Liver (tissue), 9 donors: ENCODE results near the gene MID1. TPM values are rescaled to one million over a fixed set of nuclear protein-coding genes. Genes with fewer than 3 reads are reported as not detected.

Source experiments
- DNase-seq: peaks from one replicate; pipeline ENCODE4 v3.0.0-alpha.2; 2017; ENCODE audit warnings: low spot score
- H3K27ac ChIP-seq, 2 donors: one replicate each; pipeline ENCODE4 v1.7.0; 2013; ENCODE audit warnings: inconsistent platforms in 2 of 2, low read length in 2 of 2, control low read depth in 1 of 2, low read depth in 1 of 2, mild to moderate bottlenecking in 1 of 2
- H3K27me3 ChIP-seq, 4 donors: one replicate each; pipeline versions ENCODE4 v1.6.1 to v1.7.0; 2013; ENCODE audit warnings: low read length in 3 of 4, inconsistent platforms in 1 of 4, mild to moderate bottlenecking in 1 of 4, moderate library complexity in 1 of 4; ENCODE audit not compliant: control insufficient read depth in 4 of 4, insufficient read depth in 4 of 4
- H3K36me3 ChIP-seq, 4 donors: one replicate each; pipeline versions ENCODE4 v1.6.1 to v1.7.0; 2013; ENCODE audit warnings: low read length in 3 of 4, mild to moderate bottlenecking in 3 of 4, low read depth in 1 of 4, moderate library complexity in 1 of 4; ENCODE audit not compliant: control insufficient read depth in 4 of 4, insufficient read depth in 3 of 4
- H3K4me1 ChIP-seq, 4 donors: one replicate each; pipeline versions ENCODE4 v1.6.1 to v1.7.0; 2013; ENCODE audit warnings: low read length in 3 of 4, mild to moderate bottlenecking in 3 of 4, moderate library complexity in 1 of 4; ENCODE audit not compliant: control insufficient read depth in 4 of 4, insufficient read depth in 4 of 4
- H3K4me3 ChIP-seq, 3 donors: one replicate each; pipeline versions ENCODE4 v1.6.1 to v1.7.0; 2013; ENCODE audit warnings: low read length in 3 of 3, control low read depth in 1 of 3, low read depth in 1 of 3, mild to moderate bottlenecking in 1 of 3
- H3K9ac ChIP-seq, 2 donors: one replicate each; pipeline ENCODE4 v1.7.0; 2013; ENCODE audit warnings: low read length in 2 of 2, mild to moderate bottlenecking in 2 of 2, moderate library complexity in 2 of 2, control low read depth in 1 of 2, low read depth in 1 of 2
- H3K9me3 ChIP-seq, 4 donors: one replicate each; pipeline versions ENCODE4 v1.6.1 to v1.7.0; 2013; ENCODE audit warnings: low read length in 3 of 4; ENCODE audit not compliant: control insufficient read depth in 4 of 4
- CTCF ChIP-seq: fragments of 150-350 bp; IDR thresholded peaks from 2 replicates; pipeline ENCODE4 v1.5.1; 2017; ENCODE audit warnings: improper control_type of control experiment, low read depth, low read length; ENCODE audit not compliant: missing input control
- EGR1 ChIP-seq, 2 donors: IDR thresholded peaks; 2 replicates each; pipeline ENCODE4 v1.6.1; 2016 to 2018; ENCODE audit warnings: antibody characterized with exemption in 2 of 2, low read depth in 2 of 2
- FOXA1 ChIP-seq: IDR thresholded peaks from 2 replicates; pipeline ENCODE4 v1.6.1; 2016; ENCODE audit warnings: antibody characterized with exemption
- FOXA2 ChIP-seq: IDR thresholded peaks from 2 replicates; pipeline ENCODE4 v1.6.1; 2016; ENCODE audit warnings: antibody characterized with exemption
- GABPA ChIP-seq, 2 donors: IDR thresholded peaks in 1 of 2; conservative IDR thresholded peaks in 1 of 2; 2 replicates each; pipeline ENCODE4 v1.6.1; 2016; ENCODE audit warnings: antibody characterized with exemption in 2 of 2, mild to moderate bottlenecking in 1 of 2, moderate library complexity in 1 of 2
- HNF4A ChIP-seq, 2 donors: conservative IDR thresholded peaks; 2 replicates each; pipeline ENCODE4 v1.6.1; 2016; ENCODE audit warnings: antibody characterized with exemption in 2 of 2, mild to moderate bottlenecking in 2 of 2
- HNF4G ChIP-seq: IDR thresholded peaks from 2 replicates; pipeline ENCODE4 v1.6.1; 2016; ENCODE audit warnings: antibody characterized with exemption
- JUND ChIP-seq, 2 donors: IDR thresholded peaks; 2 replicates each; pipeline ENCODE4 v1.6.1; 2016; ENCODE audit warnings: antibody characterized with exemption in 2 of 2
- MAX ChIP-seq: IDR thresholded peaks from 2 replicates; pipeline ENCODE4 v1.6.1; 2016; ENCODE audit warnings: antibody characterized with exemption
- NR2F2 ChIP-seq: IDR thresholded peaks from 2 replicates; pipeline ENCODE4 v1.6.1; 2016; ENCODE audit warnings: antibody characterized with exemption
- RXRA ChIP-seq, 2 donors: IDR thresholded peaks; 2 replicates each; pipeline ENCODE4 v1.6.1; 2017 to 2018; ENCODE audit warnings: antibody characterized with exemption in 2 of 2, mild to moderate bottlenecking in 1 of 2
- TAF1 ChIP-seq: conservative IDR thresholded peaks from 2 replicates; pipeline ENCODE4 v1.6.1; 2016; ENCODE audit warnings: antibody characterized with exemption, mild to moderate bottlenecking
- YY1 ChIP-seq: IDR thresholded peaks from 2 replicates; pipeline ENCODE4 v1.6.1; 2016; ENCODE audit warnings: antibody characterized with exemption, mild to moderate bottlenecking
- ZBTB33 ChIP-seq: IDR thresholded peaks from 2 replicates; pipeline ENCODE4 v1.6.1; 2016; ENCODE audit warnings: antibody characterized with exemption
- WGBS: extraction: QIAGEN DNeasy Blood & Tissue Kit; methylation state at CpG from one replicate; pipeline ENCODE4 v1.1.7; 2013; 5-methylcytosine and 5-hydroxymethylcytosine counted together
- polyA plus RNA-seq, 2 donors: library from polyadenylated mRNA; stranded (reverse) in 1 of 2; unstranded in 1 of 2; fragments of 200-250 nt in 1 of 2; fragments of >200 nt in 1 of 2; fragmentation: Nextera tagmentation in 1 of 2; extraction: Ambion mirVana in 1 of 2; gene quantifications; one replicate each; pipeline versions ENCODE4 v1.2.1 to v1.2.3, GENCODE V29; 2013 to 2015
- total RNA-seq, 2 donors: library from RNA; depleted of rRNA; stranded (reverse); fragments of >200 nt; gene quantifications; one replicate each; pipeline ENCODE4 v1.2.3, GENCODE V29; 2014
- TF ChIP-seq, protein P1 (sequence below): IDR thresholded peaks from 2 replicates; pipeline ENCODE4 v1.6.1; 2016; ENCODE audit warnings: antibody characterized with exemption, mild to moderate bottlenecking
- TF ChIP-seq, protein P2 (sequence below): IDR thresholded peaks from 2 replicates; pipeline ENCODE4 v1.6.1; 2016; ENCODE audit warnings: antibody characterized with exemption
- donor health status: healthy.
- donor health status: healthy.
- donor health status: healthy.
- donor health status: healthy.
- donor health status: healthy.

Gene MID1
- total and polyA plus RNA-seq, 4 donors = 1.8 to 7.9 (median 4.2) TPM

DNA sequence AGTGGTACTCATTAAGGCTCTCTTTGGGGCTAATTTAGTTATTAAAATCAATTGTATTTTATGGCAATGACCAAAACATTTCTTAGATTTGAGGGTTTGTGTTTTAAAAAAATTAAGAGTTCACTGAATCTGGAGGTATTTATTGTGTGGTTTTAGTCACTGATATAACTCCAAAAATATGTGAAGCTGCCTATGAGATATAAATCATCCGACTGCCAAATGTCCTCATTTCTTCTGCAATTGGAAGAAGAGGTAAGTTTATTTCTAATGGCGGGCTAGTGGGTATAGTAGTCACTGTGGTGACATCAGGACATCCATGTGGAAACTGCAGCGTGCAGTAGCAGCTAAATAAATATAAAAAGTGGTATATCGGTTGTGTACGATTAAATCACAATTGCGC is 205.5 kb downstream of the MID1 start:
- H3K9ac ChIP-seq = no peak overlapping the region
- TF ChIP-seq YY1 (no peak), CTCF (no peak), MAX (no peak), FOXA1 (no peak), FOXA2 (no peak)
- no peaks in the 10 kb centered on the region for H3K36me3 ChIP-seq
- H3K27ac ChIP-seq = no peak overlapping the region
- DNase-seq = no peak
- H3K4me3 ChIP-seq = no peak overlapping the region
- H3K9me3 ChIP-seq = no peaks in the 10 kb centered on the region
- no peaks in the 10 kb centered on the region for H3K27me3 ChIP-seq
- WGBS = 95% methylated on average over 6 of the region's 6 CpGs
- H3K4me1 ChIP-seq = no peaks in the 10 kb centered on the region

GRCh38 chrX:10414156-10414824 is 206.1 kb downstream of the MID1 start:
- TF ChIP-seq RXRA (IDR thresholded peaks at IDR 0.05) = no peak
- TF ChIP-seq HNF4A (conservative IDR thresholded peaks at IDR 0.05) = no peak
- no peak for TF ChIP-seq GABPA (IDR thresholded peaks at IDR 0.05 in 1 of 2, conservative IDR thresholded peaks at IDR 0.05 in 1 of 2)
- TF ChIP-seq MAX = no peak
- TF ChIP-seq YY1 = no peak
- TF ChIP-seq TAF1 = no peak
- TF ChIP-seq, protein P1, sequence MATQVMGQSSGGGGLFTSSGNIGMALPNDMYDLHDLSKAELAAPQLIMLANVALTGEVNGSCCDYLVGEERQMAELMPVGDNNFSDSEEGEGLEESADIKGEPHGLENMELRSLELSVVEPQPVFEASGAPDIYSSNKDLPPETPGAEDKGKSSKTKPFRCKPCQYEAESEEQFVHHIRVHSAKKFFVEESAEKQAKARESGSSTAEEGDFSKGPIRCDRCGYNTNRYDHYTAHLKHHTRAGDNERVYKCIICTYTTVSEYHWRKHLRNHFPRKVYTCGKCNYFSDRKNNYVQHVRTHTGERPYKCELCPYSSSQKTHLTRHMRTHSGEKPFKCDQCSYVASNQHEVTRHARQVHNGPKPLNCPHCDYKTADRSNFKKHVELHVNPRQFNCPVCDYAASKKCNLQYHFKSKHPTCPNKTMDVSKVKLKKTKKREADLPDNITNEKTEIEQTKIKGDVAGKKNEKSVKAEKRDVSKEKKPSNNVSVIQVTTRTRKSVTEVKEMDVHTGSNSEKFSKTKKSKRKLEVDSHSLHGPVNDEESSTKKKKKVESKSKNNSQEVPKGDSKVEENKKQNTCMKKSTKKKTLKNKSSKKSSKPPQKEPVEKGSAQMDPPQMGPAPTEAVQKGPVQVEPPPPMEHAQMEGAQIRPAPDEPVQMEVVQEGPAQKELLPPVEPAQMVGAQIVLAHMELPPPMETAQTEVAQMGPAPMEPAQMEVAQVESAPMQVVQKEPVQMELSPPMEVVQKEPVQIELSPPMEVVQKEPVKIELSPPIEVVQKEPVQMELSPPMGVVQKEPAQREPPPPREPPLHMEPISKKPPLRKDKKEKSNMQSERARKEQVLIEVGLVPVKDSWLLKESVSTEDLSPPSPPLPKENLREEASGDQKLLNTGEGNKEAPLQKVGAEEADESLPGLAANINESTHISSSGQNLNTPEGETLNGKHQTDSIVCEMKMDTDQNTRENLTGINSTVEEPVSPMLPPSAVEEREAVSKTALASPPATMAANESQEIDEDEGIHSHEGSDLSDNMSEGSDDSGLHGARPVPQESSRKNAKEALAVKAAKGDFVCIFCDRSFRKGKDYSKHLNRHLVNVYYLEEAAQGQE = no peak
- no peak for TF ChIP-seq FOXA1
- TF ChIP-seq JUND (IDR thresholded peaks at IDR 0.05) = no peak
- no peak for TF ChIP-seq ZBTB33
- TF ChIP-seq EGR1 (IDR thresholded peaks at IDR 0.05; ENCODE audit: low read depth in 2 of 2) = no peak
- TF ChIP-seq, protein P2, sequence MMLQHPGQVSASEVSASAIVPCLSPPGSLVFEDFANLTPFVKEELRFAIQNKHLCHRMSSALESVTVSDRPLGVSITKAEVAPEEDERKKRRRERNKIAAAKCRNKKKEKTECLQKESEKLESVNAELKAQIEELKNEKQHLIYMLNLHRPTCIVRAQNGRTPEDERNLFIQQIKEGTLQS = no peak
- no peak for TF ChIP-seq FOXA2
- TF ChIP-seq NR2F2 = no peak
- no peak for TF ChIP-seq HNF4G
- no peak for TF ChIP-seq CTCF
- Histone ChIP-seq H3K27me3 (no peaks in the 10 kb centered on the region), H3K36me3 (no peaks in the 10 kb centered on the region), H3K27ac (no peak overlapping the region), H3K9me3 (no peaks in the 10 kb centered on the region), H3K4me1 (no peaks in the 10 kb centered on the region), H3K9ac (no peak overlapping the region), H3K4me3 (no peak overlapping the region)
- WGBS = 94% methylated on average over 9 of the region's 9 CpGs
- no peak for DNase-seq
